SK-N-SH (cell line): ENCODE data around the gene RPRD2.

ENCODE experiments used
- EP300 ChIP-seq, 2 experiments: IDR thresholded peaks; 2 replicates each; pipeline versions ENCODE4 v1.4.0 to v1.6.1; 2012; ENCODE audit warnings: borderline replicate concordance in 1 of 2, low read depth in 1 of 2, low read length in 1 of 2
- FOXM1 ChIP-seq: IDR thresholded peaks from 2 replicates; pipeline ENCODE4 v1.4.0; 2012; ENCODE audit warnings: low read depth, mild to moderate bottlenecking
- MEF2A ChIP-seq: IDR thresholded peaks from 2 replicates; pipeline ENCODE4 v1.4.0; 2012; ENCODE audit warnings: low read depth, borderline replicate concordance
- RCOR1 ChIP-seq: fragments of 150-350 bp; IDR thresholded peaks from 2 replicates; pipeline ENCODE4 v1.6.1; 2017; ENCODE audit warnings: antibody characterized with exemption, low read length
- YY1 ChIP-seq: IDR thresholded peaks from 2 replicates; pipeline ENCODE4 v1.4.0; 2012; ENCODE audit warnings: low read depth, mild to moderate bottlenecking
- TF ChIP-seq, protein P1 (sequence below): fragments of 200-600 bp; sonication (generic); IDR thresholded peaks from 2 replicates; pipeline ENCODE4 v1.6.1; 2017; ENCODE audit warnings: antibody characterized with exemption, mild to moderate bottlenecking, moderate library complexity
- TF ChIP-seq, protein P2 (sequence below): IDR thresholded peaks from 2 replicates; pipeline ENCODE4; 2012
- TF ChIP-seq, protein P3 (sequence below): fragments of 150-350 bp; IDR thresholded peaks from 2 replicates; pipeline ENCODE4 v1.6.1; 2016; ENCODE audit warnings: mild to moderate bottlenecking, low read depth, low read length
- TF ChIP-seq, protein P4 (sequence below): IDR thresholded peaks from 2 replicates; pipeline ENCODE4 v1.6.1; 2012; ENCODE audit warnings: mild to moderate bottlenecking, low read depth, low read length, moderate library complexity

DNA sequence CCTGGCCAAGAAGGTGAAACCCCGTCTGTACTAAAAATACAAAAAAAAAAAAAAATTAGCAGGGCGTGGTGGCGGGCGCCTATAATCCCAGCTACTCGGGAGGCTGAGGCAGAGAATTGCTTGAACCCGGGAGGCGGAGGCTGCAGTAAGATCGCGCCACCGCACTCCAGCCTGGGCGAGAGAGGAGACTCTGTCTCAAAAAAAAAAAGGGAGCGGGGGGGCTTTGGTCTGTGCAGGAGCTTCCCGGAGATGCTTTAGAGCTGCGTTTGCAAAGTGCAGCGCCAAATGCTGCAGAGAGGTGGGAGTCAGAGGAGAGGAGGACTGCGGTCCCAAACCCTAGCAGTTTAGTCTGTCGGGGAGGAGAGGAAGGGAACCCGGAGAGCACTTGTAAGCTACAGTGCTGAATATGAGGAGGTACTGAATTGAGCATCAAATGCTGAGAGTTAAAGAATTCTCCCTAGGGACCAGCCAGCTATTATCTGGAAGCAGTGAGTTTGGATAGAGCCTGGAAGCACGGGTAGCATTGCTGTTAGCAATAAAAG lies 152.2 kb downstream of the RPRD2 start:
- TF ChIP-seq, protein P1, sequence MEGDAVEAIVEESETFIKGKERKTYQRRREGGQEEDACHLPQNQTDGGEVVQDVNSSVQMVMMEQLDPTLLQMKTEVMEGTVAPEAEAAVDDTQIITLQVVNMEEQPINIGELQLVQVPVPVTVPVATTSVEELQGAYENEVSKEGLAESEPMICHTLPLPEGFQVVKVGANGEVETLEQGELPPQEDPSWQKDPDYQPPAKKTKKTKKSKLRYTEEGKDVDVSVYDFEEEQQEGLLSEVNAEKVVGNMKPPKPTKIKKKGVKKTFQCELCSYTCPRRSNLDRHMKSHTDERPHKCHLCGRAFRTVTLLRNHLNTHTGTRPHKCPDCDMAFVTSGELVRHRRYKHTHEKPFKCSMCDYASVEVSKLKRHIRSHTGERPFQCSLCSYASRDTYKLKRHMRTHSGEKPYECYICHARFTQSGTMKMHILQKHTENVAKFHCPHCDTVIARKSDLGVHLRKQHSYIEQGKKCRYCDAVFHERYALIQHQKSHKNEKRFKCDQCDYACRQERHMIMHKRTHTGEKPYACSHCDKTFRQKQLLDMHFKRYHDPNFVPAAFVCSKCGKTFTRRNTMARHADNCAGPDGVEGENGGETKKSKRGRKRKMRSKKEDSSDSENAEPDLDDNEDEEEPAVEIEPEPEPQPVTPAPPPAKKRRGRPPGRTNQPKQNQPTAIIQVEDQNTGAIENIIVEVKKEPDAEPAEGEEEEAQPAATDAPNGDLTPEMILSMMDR = no peak; the same call in 1 of the 2 replicates
- no peak for TF ChIP-seq FOXM1
- TF ChIP-seq EP300 (IDR thresholded peaks at IDR 0.05; ENCODE audit: borderline replicate concordance in 1 of 2, low read depth in 1 of 2, low read length in 1 of 2) = no peak
- TF ChIP-seq, protein P2, sequence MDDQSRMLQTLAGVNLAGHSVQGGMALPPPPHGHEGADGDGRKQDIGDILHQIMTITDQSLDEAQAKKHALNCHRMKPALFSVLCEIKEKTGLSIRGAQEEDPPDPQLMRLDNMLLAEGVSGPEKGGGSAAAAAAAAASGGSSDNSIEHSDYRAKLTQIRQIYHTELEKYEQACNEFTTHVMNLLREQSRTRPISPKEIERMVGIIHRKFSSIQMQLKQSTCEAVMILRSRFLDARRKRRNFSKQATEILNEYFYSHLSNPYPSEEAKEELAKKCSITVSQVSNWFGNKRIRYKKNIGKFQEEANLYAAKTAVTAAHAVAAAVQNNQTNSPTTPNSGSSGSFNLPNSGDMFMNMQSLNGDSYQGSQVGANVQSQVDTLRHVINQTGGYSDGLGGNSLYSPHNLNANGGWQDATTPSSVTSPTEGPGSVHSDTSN = no peak
- TF ChIP-seq MEF2A = no peak
- TF ChIP-seq, protein P3, sequence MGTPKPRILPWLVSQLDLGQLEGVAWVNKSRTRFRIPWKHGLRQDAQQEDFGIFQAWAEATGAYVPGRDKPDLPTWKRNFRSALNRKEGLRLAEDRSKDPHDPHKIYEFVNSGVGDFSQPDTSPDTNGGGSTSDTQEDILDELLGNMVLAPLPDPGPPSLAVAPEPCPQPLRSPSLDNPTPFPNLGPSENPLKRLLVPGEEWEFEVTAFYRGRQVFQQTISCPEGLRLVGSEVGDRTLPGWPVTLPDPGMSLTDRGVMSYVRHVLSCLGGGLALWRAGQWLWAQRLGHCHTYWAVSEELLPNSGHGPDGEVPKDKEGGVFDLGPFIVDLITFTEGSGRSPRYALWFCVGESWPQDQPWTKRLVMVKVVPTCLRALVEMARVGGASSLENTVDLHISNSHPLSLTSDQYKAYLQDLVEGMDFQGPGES = no peak
- TF ChIP-seq, protein P4, sequence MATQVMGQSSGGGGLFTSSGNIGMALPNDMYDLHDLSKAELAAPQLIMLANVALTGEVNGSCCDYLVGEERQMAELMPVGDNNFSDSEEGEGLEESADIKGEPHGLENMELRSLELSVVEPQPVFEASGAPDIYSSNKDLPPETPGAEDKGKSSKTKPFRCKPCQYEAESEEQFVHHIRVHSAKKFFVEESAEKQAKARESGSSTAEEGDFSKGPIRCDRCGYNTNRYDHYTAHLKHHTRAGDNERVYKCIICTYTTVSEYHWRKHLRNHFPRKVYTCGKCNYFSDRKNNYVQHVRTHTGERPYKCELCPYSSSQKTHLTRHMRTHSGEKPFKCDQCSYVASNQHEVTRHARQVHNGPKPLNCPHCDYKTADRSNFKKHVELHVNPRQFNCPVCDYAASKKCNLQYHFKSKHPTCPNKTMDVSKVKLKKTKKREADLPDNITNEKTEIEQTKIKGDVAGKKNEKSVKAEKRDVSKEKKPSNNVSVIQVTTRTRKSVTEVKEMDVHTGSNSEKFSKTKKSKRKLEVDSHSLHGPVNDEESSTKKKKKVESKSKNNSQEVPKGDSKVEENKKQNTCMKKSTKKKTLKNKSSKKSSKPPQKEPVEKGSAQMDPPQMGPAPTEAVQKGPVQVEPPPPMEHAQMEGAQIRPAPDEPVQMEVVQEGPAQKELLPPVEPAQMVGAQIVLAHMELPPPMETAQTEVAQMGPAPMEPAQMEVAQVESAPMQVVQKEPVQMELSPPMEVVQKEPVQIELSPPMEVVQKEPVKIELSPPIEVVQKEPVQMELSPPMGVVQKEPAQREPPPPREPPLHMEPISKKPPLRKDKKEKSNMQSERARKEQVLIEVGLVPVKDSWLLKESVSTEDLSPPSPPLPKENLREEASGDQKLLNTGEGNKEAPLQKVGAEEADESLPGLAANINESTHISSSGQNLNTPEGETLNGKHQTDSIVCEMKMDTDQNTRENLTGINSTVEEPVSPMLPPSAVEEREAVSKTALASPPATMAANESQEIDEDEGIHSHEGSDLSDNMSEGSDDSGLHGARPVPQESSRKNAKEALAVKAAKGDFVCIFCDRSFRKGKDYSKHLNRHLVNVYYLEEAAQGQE = no peak
- TF ChIP-seq RCOR1 = no peak
- TF ChIP-seq YY1 = no peak
